Ishikawa (cell line): ENCODE results near the gene SETX.

Experiments
- CREB1 ChIP-seq: IDR thresholded peaks from 2 replicates; pipeline ENCODE4 v1.6.1; 2012; ENCODE audit warnings: low read depth
- EP300 ChIP-seq: IDR thresholded peaks from 2 replicates; pipeline ENCODE4 v1.6.1; 2012; ENCODE audit warnings: borderline replicate concordance
- NFIC ChIP-seq: IDR thresholded peaks from 2 replicates; pipeline ENCODE4 v1.6.1; 2012
- RAD21 ChIP-seq: IDR thresholded peaks from 2 replicates; pipeline ENCODE4 v1.6.1; 2012; ENCODE audit warnings: low read depth
- ZBTB7A ChIP-seq: IDR thresholded peaks from 2 replicates; pipeline ENCODE4 v1.6.1; 2012; ENCODE audit warnings: low read depth
- TF ChIP-seq, protein P1 (sequence below): IDR thresholded peaks from 2 replicates; pipeline ENCODE4 v1.6.1; 2012
- TF ChIP-seq, protein P2 (sequence below): IDR thresholded peaks from 2 replicates; pipeline ENCODE4 v1.6.1; 2012

DNA sequence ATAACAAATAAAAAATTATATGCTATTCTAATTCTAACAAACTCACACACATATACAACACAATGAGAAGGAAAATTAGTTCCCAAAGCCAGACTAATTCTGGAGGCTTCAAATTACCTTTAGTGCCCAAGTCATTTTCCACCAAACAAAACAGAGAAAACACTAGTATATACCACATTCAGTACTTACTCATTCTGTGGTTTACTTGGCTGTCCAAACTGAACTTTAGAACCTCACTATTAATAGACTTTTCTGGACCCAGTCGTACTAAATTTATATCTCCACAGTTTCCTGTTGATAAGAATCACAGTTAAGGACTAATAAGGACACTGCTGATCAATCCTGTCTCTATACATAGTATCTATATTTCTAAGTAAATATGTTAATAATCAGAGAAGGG is 66.4 kb downstream of the SETX start:
- TF ChIP-seq, protein P1, sequence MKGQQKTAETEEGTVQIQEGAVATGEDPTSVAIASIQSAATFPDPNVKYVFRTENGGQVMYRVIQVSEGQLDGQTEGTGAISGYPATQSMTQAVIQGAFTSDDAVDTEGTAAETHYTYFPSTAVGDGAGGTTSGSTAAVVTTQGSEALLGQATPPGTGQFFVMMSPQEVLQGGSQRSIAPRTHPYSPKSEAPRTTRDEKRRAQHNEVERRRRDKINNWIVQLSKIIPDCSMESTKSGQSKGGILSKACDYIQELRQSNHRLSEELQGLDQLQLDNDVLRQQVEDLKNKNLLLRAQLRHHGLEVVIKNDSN = no peak
- TF ChIP-seq CREB1 (no peak), EP300 (no peak), ZBTB7A (no peak), NFIC (no peak), RAD21 (no peak)
- TF ChIP-seq, protein P2, sequence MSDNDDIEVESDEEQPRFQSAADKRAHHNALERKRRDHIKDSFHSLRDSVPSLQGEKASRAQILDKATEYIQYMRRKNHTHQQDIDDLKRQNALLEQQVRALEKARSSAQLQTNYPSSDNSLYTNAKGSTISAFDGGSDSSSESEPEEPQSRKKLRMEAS = no peak
